Gastroesophageal sphincter (tissue), 4 donors: Measurements from ENCODE around the gene LEMD3. TPM values are rescaled to one million over a fixed set of nuclear protein-coding genes. Genes with fewer than 3 reads are reported as not detected.
"Not testable (repeated sequence)": the region's sequence is repeated elsewhere in the genome, so short reads cannot be mapped to it uniquely, and the experiment has no call there.

Experiments
- ATAC-seq: fragments of 150-250 bp; one replicate; pipeline ENCODE4 v1.9.1; 2016; ENCODE audit warnings: mild to moderate bottlenecking, moderate library complexity
- H3K27ac ChIP-seq, 4 donors: fragments of 200-600 bp; sonication (generic) in 3 of 4; 1 replicate in 3 of 4; 2 replicates in 1 of 4; pipeline ENCODE4 v1.5.1; 2016 to 2019
- H3K27me3 ChIP-seq: fragments of 200-600 bp; sonication (generic); one replicate; pipeline ENCODE4 v1.5.1; 2019
- H3K36me3 ChIP-seq, 2 donors: fragments of 200-600 bp; sonication (generic); one replicate each; pipeline ENCODE4 v1.5.1; 2019; ENCODE audit warnings: control low read depth in 1 of 2
- H3K4me1 ChIP-seq, 3 donors: fragments of 200-600 bp; sonication (generic); 1 replicate in 2 of 3; 2 replicates in 1 of 3; pipeline ENCODE4 v1.5.1; 2016 to 2019; ENCODE audit warnings: control low read depth in 2 of 3
- H3K4me3 ChIP-seq, 2 donors: fragments of 200-600 bp; sonication (generic); one replicate each; pipeline ENCODE4 v1.5.1; 2019; ENCODE audit warnings: mild to moderate bottlenecking in 1 of 2, moderate library complexity in 1 of 2
- H3K9me3 ChIP-seq, 3 donors: fragments of 200-600 bp; sonication (generic); one replicate each; pipeline ENCODE4 v1.5.1; 2017 to 2019; ENCODE audit warnings: control low read depth in 2 of 3
- CTCF ChIP-seq, 4 experiments: fragments of 200-600 bp in 2 of 4; fragments of 450-650 bp in 2 of 4; sonication (generic) in 1 of 4; IDR thresholded peaks; one replicate each; pipeline ENCODE4 v1.5.1; 2017 to 2019; ENCODE audit warnings: antibody characterized with exemption in 4 of 4, mild to moderate bottlenecking in 2 of 4, moderate library complexity in 2 of 4
- EP300 ChIP-seq: sonication (generic); formaldehyde crosslinking; IDR thresholded peaks from one replicate; pipeline ENCODE4 v1.6.1; 2017; ENCODE audit warnings: antibody characterized with exemption, mild to moderate bottlenecking
- POLR2A ChIP-seq, 2 donors: fragments of 450-650 bp; IDR thresholded peaks; one replicate each; pipeline ENCODE4 v1.6.1; 2017; ENCODE audit warnings: antibody characterized with exemption in 2 of 2, mild to moderate bottlenecking in 2 of 2, moderate library complexity in 1 of 2
- POLR2AphosphoS5 ChIP-seq: sonication (generic); formaldehyde crosslinking; IDR thresholded peaks from one replicate; pipeline ENCODE4 v1.6.1; 2017; ENCODE audit warnings: antibody characterized with exemption
- WGBS, 2 donors: methylation state at CpG; one replicate each; pipeline ENCODE4 v1.1.5; 2018; ENCODE audit warnings: low coverage in 1 of 2; 5-methylcytosine and 5-hydroxymethylcytosine counted together
- total RNA-seq, 4 donors: library from RNA; depleted of rRNA; stranded (reverse); fragments of >200 nt; gene quantifications; one replicate each; pipeline ENCODE4 v1.1.0, GENCODE V29; 2016

LEMD3 gene
- total RNA-seq, 4 donors from 2014 or later = 21.2 to 50.9 (median 23.4) TPM

- Histone ChIP-seq H3K36me3 (peaks cover 0 to 4% of the 10 kb centered on the region in 2 donors), H3K27ac (no peak overlapping the region), H3K4me3 (peak overlapping the region; percentile 89 to 90), H3K27me3 (no peaks in the 10 kb centered on the region), H3K4me1 (peaks cover 7 to 60% (median 20%) of the 10 kb centered on the region in 3 donors), H3K9me3 (no peaks in the 10 kb centered on the region)
- no peak for ATAC-seq
- TF ChIP-seq CTCF (IDR thresholded peaks at IDR 0.05) (no peak), POLR2A (IDR thresholded peaks at IDR 0.05) (no peak), EP300 (no peak), POLR2AphosphoS5 (no peak)
- 26 to 32% methylated on average over 3 of the region's 3 CpGs for WGBS, 2 donors
Measured at GRCh38 chr12:65280306-65280705, 110.9 kb downstream of the LEMD3 start.

- ATAC-seq = no peak
- TF ChIP-seq CTCF (IDR thresholded peaks at IDR 0.05) (no peak), POLR2A (IDR thresholded peaks at IDR 0.05) (no peak), EP300 (no peak), POLR2AphosphoS5 (no peak)
- H3K4me1 ChIP-seq = peaks cover 7 to 82% (median 17%) of the 10 kb centered on the region in 3 donors
- H3K27ac ChIP-seq = no peak overlapping the region
- H3K4me3 ChIP-seq = no peak overlapping the region
- H3K27me3 ChIP-seq = no peaks in the 10 kb centered on the region
- WGBS, 2 donors = 20 to 71% methylated on average over 1 of the region's 1 CpG
- no peaks in the 10 kb centered on the region for H3K9me3 ChIP-seq
- peaks cover 0 to 4% of the 10 kb centered on the region in 2 donors for H3K36me3 ChIP-seq
Measured at GRCh38 chr12:65282840-65283239, 113.5 kb downstream of the LEMD3 start.

GRCh38 chr12:65285532-65285931 is 116.1 kb downstream of the LEMD3 start:
- H3K4me1 ChIP-seq = peaks cover 6 to 69% (median 9%) of the 10 kb centered on the region in 3 donors
- H3K9me3 ChIP-seq, H3K27me3 ChIP-seq, ATAC-seq, H3K36me3 ChIP-seq, H3K27ac ChIP-seq, H3K4me3 ChIP-seq: not testable (repeated sequence)
- WGBS, 2 donors = 83 to 89% methylated on average over 4 to 6 of the region's 7 CpGs

- WGBS, 2 donors = 72% methylated on average over 2 of the region's 2 CpGs; no CpG with 5 or more reads in 1 of the 2 donors
- peaks cover 0 to 66% (median 2%) of the 10 kb centered on the region in 3 donors for H3K4me1 ChIP-seq
Measured at GRCh38 chr12:65287426-65287825, 118.0 kb downstream of the LEMD3 start.

GRCh38 chr12:65292241-65292640 is 122.9 kb downstream of the LEMD3 start:
- Histone ChIP-seq H3K4me1 (peaks cover 0 to 65% (median 3%) of the 10 kb centered on the region in 3 donors), H3K27me3 (no peaks in the 10 kb centered on the region), H3K4me3 (no peak overlapping the region), H3K36me3 (no peaks in the 10 kb centered on the region), H3K27ac (no peak overlapping the region), H3K9me3 (no peaks in the 10 kb centered on the region)
- WGBS, 2 donors = 93 to 100% methylated on average over 2 of the region's 2 CpGs
- no peak for ATAC-seq
- TF ChIP-seq CTCF (IDR thresholded peaks at IDR 0.05) (no peak), EP300 (no peak), POLR2A (IDR thresholded peaks at IDR 0.05) (no peak), POLR2AphosphoS5 (no peak)

More at GRCh38 chr12:65287426-65287825, 118.0 kb downstream of the LEMD3 start:
- Histone ChIP-seq H3K27ac (no peak overlapping the region), H3K4me3 (no peak overlapping the region), H3K36me3 (peaks cover 0 to 4% of the 10 kb centered on the region in 2 donors), H3K9me3 (no peaks in the 10 kb centered on the region), H3K27me3 (no peaks in the 10 kb centered on the region)
- no peak for TF ChIP-seq EP300
- no peak for TF ChIP-seq POLR2A (IDR thresholded peaks at IDR 0.05)
- TF ChIP-seq POLR2AphosphoS5 = no peak
- no peak for TF ChIP-seq CTCF (IDR thresholded peaks at IDR 0.05)
- no peak for ATAC-seq
